ENCODE data around the gene LYPLAL1. TPM values are rescaled to one million over a fixed set of nuclear protein-coding genes. Genes with fewer than 3 reads are reported as not detected.

LYPLAL1 gene
- polyA plus RNA-seq, 1 of the 3 experiments (the other 2 are of a cell fraction) = 11.2 TPM

- TF ChIP-seq RFX5 (IDR thresholded peaks at IDR 0.05; ENCODE audit: low read length) (no peak), SIN3A (IDR thresholded peaks at IDR 0.05; ENCODE audit: borderline replicate concordance, low read depth, low read length) (no peak), EP300 (IDR thresholded peaks at IDR 0.05; ENCODE audit: borderline replicate concordance in 1 of 2, low read depth in 1 of 2, low read length in 1 of 2) (peak in 1 of 2 experiments; percentile 65; a peak in 3 of 4 replicates), RAD21 (IDR thresholded peaks at IDR 0.05; ENCODE audit: low read length) (no peak), POLR2AphosphoS5 (IDR thresholded peaks at IDR 0.05; ENCODE audit: low read depth, low read length) (no peak; the same call in 1 of the 2 replicates), GATA2 (CRISPR knock-in tag; IDR thresholded peaks at IDR 0.05) (peak; percentile 43), NFIC (IDR thresholded peaks at IDR 0.05; ENCODE audit: borderline replicate concordance) (peak; percentile 85), TEAD4 (IDR thresholded peaks at IDR 0.05; ENCODE audit: borderline replicate concordance, insufficient read depth) (peak; percentile 34; the same call in 1 of the 2 replicates), ELF1 (IDR thresholded peaks at IDR 0.05) (no peak)
- TF ChIP-seq, protein P1, sequence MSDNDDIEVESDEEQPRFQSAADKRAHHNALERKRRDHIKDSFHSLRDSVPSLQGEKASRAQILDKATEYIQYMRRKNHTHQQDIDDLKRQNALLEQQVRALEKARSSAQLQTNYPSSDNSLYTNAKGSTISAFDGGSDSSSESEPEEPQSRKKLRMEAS (IDR thresholded peaks at IDR 0.05; ENCODE audit: low read depth) = no peak
- TF ChIP-seq, protein P2, sequence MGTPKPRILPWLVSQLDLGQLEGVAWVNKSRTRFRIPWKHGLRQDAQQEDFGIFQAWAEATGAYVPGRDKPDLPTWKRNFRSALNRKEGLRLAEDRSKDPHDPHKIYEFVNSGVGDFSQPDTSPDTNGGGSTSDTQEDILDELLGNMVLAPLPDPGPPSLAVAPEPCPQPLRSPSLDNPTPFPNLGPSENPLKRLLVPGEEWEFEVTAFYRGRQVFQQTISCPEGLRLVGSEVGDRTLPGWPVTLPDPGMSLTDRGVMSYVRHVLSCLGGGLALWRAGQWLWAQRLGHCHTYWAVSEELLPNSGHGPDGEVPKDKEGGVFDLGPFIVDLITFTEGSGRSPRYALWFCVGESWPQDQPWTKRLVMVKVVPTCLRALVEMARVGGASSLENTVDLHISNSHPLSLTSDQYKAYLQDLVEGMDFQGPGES (IDR thresholded peaks at IDR 0.05; ENCODE audit: low read depth, low read length) = no peak
Measured at GRCh38 chr1:219189021-219189824, 15.5 kb downstream of the LYPLAL1 start (continued).

GRCh38 chr1:219189952-219190351 is 16.3 kb downstream of the LYPLAL1 start:
- TF ChIP-seq, protein P2 (IDR thresholded peaks at IDR 0.05; ENCODE audit: low read depth, low read length) = no peak
- TF ChIP-seq, protein P1 (IDR thresholded peaks at IDR 0.05; ENCODE audit: low read depth) = no peak
- TF ChIP-seq RAD21 (IDR thresholded peaks at IDR 0.05; ENCODE audit: low read length) (no peak), NFIC (IDR thresholded peaks at IDR 0.05; ENCODE audit: borderline replicate concordance) (no peak), YY1 (IDR thresholded peaks at IDR 0.05; ENCODE audit: low read depth) (no peak), TCF12 (IDR thresholded peaks at IDR 0.05) (no peak), CHD2 (IDR thresholded peaks at IDR 0.05; ENCODE audit: low read length, partially characterized antibody) (no peak), NRF1 (IDR thresholded peaks at IDR 0.05; ENCODE audit: low read depth, low read length) (no peak), EZH2phosphoT487 (IDR thresholded peaks at IDR 0.05; ENCODE audit: borderline replicate concordance, low read depth) (no peak), POLR2AphosphoS5 (IDR thresholded peaks at IDR 0.05; ENCODE audit: low read depth, low read length) (no peak), ELF1 (IDR thresholded peaks at IDR 0.05) (no peak), JUND (IDR thresholded peaks at IDR 0.05) (no peak), GABPA (IDR thresholded peaks at IDR 0.05; ENCODE audit: low read depth) (no peak), MXI1 (IDR thresholded peaks at IDR 0.05; ENCODE audit: low read depth, low read length) (no peak), TEAD4 (IDR thresholded peaks at IDR 0.05; ENCODE audit: borderline replicate concordance, insufficient read depth) (no peak), RFX5 (IDR thresholded peaks at IDR 0.05; ENCODE audit: low read length) (no peak), SMC3 (IDR thresholded peaks at IDR 0.05; ENCODE audit: low read depth, low read length) (no peak), RXRA (IDR thresholded peaks at IDR 0.05; ENCODE audit: borderline replicate concordance, low read depth) (no peak)
- Histone ChIP-seq H3K79me2 (ENCODE audit: insufficient read depth) (peaks cover 34% of the 10 kb centered on the region), H3K27me3 (ENCODE audit: insufficient read depth) (no peaks in the 10 kb centered on the region), H3K27ac (ENCODE audit: low read depth in 2 of 2, low read length in 1 of 2) (peak overlapping the region; percentile 89 to 90), H2AFZ (ENCODE audit: low read depth) (no peak overlapping the region), H3K4me3 (ENCODE audit: low read depth in 2 of 2, low read length in 1 of 2) (no peak overlapping the region), H3K9me3 (0 out of 2 replicates have a peak, but pooled peaks cover 4% of the 10 kb centered on the region), H3K4me2 (no peak overlapping the region), H3K9me2 (no peaks in the 10 kb centered on the region), H4K20me1 (ENCODE audit: insufficient read depth) (no peaks in the 10 kb centered on the region), H3K36me3 (replicated peaks in 1 of 2; ENCODE audit: control insufficient read depth in 1 of 2, insufficient read depth in 2 of 2, low read length in 1 of 2) (peaks cover 31 to 43% of the 10 kb centered on the region in 2 experiments), H3K9ac (no peak overlapping the region), H3K4me1 (ENCODE audit: control insufficient read depth in 1 of 2, insufficient read depth in 2 of 2, low read depth in 1 of 2, low read length in 1 of 2) (peaks cover 22 to 24% of the 10 kb centered on the region in 2 experiments; a peak in 3 of 4 replicates), H3F3A (replicated peaks; ENCODE audit: insufficient read depth) (peaks cover 19% of the 10 kb centered on the region)
- ChIA-PET CTCF (interaction anchor here (1.0 to 2.2 kb wide), 2 partner anchors 623 to 890 kb away, joined by 3 to 11 read pairs; no protein-coding TSS in a partner anchor), POLR2A (no interaction called here)
- WGBS (ENCODE audit: low lambda C conversion rate) = 79% methylated on average over 3 of the region's 3 CpGs
- DNase-seq = no peak
